HG03066 (cell line): ENCODE results near the gene KIF26B.
"Not testable (repeated sequence)": the region's sequence is repeated elsewhere in the genome, so short reads cannot be mapped to it uniquely, and the experiment has no call there.

Experiments
- ATAC-seq: cut with Tn5 transposase; IDR thresholded peaks from one replicate; pipeline ENCODE4 v1.9.1; 2021; ENCODE audit warnings: low read depth; ENCODE audit not compliant: unreplicated experiment

KIF26B gene

DNA sequence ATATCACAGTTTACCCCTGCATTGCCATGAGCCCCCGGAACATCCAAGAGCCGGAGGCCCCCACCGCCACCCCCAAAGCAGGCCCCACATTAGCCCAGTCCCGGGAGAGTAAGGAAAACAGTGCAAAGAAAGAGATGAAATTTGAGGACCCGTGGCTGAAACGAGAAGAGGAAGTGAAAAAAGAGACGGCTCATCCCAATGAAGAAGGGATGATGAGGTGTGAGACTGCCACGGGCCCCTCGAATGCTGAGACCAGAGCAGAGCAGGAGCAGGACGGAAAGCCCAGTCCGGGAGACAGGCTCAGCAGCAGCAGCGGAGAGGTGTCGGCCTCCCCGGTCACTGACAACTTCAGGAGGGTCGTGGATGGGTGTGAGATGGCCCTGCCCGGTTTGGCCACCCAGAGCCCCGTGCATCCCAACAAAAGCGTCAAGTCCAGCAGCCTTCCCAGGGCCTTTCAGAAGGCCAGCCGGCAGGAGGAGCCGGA is 532.4 kb downstream of the KIF26B start:
- no peak for ATAC-seq

DNA sequence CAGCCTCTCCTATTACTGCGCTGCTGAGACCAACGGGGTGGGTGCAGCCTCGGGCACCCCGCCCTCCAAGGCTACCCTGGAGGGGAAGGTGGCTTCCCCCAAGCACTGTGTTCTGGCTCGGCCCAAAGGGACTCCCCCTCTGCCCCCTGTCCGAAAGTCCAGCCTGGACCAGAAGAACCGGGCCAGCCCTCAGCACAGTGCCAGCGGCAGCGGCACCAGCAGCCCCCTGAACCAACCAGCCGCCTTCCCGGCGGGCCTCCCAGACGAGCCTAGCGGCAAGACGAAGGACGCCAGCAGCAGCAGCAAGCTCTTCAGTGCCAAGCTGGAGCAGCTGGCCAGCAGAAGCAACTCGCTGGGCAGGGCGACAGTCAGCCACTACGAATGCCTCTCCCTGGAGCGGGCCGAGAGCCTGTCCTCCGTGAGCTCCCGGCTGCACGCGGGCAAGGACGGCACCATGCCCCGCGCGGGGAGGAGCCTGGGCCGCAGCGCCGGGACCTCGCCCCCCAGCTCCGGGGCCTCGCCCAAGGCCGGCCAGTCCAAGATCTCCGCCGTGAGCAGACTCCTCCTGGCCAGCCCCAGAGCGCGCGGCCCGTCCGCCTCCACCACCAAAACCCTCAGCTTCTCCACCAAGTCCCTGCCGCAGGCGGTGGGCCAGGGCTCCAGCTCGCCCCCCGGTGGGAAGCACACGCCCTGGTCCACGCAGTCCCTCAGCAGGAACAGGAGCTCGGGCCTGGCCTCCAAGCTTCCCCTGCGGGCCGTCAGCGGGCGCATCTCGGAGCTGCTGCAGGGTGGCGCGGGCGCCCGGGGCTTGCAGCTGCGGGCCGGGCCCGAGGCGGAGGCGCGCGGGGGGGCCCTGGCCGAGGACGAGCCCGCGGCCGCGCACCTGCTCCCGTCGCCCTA is 533.1 kb downstream of the KIF26B start:
- no peak for ATAC-seq

DNA sequence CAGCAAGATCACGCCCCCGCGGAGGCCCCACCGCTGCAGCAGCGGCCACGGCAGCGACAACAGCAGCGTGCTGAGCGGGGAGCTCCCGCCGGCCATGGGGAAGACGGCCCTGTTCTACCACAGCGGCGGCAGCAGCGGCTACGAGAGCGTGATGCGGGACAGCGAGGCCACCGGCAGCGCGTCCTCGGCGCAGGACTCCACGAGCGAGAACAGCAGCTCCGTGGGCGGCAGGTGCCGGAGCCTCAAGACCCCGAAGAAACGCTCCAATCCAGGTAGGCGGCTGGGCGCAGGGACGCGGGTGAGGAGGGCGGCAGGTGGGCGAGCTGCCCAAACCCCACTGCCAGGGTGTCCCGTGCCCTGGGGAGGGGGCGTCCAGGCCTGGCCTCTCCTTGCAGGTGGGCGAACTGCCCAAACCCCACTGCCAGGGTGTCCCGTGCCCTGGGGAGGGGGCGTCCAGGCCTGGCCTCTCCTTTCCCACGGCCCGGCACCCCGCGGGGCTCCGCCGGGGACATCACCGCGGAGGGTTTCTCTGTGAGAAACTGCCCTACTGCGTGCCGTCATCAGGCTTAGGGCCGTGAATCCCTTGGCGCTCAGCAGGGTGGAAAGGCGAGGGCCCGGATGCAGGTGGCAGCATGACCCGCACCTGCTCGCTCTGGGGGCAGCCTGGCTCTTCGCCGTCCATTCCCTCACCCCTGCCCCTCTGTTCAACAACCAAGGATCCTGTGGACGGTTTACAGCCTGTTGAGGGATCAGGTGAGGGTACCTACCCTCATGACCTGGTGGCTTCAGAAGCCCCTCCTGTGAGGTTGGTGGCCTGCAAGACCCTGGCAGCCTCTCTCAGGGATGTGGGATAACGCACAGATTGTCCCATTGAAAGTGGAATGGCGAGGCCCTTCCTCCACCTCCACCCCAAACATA is 534.0 kb downstream of the KIF26B start:
- ATAC-seq: no peak

DNA sequence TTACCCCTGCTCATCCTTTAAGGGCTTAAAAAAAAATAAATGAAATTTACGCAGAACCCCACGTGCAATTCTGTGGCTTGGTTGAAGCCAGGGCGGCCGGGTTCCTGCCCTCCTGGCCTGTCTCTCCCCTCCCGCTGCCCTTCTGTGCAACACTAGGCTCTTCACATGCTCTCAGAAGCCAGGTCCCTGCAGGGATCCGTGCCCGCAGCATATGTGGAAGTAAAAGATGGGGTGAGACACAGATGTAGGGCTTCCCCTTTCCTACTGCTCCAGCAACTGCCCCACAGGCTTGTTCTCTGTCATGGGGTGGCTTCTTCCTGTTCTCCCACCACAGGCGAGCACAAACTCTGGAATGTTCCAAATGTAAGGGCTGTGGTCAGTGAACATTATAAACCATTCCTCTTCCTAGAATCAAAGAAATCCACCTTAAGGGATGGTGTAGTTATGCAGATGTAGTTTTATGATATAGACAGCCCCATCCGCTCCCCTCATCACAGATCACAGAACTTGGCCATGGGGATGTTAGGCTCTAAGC is 535.4 kb downstream of the KIF26B start:
- ATAC-seq: no peak

DNA sequence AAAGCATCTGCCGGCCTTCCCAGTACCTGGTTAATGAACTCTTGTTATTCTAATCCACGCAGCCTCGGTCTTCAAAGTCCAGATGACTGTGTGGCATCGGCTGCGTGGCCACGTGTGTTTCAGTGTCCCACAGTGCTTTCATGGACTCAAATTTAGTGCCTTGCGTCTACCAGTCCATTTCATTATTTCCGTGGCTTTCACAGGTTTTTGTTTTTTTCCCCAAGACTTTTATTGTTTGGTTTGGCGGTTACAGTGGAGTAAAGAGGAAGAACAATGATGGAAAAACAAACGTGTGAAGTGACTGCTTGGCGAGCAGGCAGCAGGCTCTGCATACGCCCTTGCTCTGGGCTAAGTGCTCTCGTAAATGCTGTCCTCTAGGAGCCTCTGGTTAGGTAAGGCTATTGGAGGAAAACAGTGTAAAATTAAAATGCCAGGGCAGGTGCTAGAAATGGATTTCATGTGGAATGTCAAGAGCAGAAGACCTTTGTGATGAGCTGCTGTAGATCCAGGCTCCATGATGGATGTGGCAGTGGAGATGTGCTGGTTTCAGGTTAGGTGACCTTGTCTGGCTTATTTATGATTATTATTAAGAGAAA is 536.3 kb downstream of the KIF26B start:
- ATAC-seq: no peak

DNA sequence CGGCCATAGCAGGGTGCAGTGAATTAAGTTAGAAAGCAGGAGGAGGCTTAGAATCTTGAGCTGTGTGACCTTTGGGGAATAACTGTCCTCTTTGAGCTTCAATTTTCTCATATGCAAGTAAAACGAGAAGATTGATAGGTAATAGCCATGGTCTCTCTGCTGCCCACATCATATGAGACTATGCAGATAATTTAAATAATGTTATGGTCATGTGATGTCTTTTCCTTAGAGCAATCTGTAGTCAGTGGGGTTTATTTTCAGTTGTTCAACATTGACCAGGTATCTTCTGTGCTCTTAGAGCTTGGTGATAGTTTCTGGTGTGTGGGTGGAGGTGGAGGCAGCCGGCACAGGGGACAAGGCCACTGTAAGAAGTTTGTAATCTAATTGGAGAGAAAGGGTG is 537.1 kb downstream of the KIF26B start:
- ATAC-seq: no peak

DNA sequence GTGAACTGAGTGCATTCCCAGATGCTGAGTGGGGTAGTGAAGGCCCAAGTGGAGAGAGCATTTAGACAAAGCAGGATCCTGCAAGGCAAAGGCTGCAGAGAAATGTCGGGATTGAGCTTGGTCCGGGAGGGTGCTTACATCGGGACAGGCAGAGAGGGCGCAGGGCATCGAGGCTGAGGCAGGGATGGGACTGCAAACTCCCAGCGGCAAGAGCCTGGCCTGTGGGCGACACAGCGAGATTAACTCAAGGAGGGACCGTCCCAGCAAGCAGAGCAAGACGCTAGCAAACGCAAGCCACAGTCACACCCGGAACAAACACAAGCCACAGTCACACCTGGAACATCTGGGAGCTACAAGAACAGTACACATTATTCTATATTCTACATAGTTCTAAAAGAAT is 537.5 kb downstream of the KIF26B start:
- no peak for ATAC-seq

DNA sequence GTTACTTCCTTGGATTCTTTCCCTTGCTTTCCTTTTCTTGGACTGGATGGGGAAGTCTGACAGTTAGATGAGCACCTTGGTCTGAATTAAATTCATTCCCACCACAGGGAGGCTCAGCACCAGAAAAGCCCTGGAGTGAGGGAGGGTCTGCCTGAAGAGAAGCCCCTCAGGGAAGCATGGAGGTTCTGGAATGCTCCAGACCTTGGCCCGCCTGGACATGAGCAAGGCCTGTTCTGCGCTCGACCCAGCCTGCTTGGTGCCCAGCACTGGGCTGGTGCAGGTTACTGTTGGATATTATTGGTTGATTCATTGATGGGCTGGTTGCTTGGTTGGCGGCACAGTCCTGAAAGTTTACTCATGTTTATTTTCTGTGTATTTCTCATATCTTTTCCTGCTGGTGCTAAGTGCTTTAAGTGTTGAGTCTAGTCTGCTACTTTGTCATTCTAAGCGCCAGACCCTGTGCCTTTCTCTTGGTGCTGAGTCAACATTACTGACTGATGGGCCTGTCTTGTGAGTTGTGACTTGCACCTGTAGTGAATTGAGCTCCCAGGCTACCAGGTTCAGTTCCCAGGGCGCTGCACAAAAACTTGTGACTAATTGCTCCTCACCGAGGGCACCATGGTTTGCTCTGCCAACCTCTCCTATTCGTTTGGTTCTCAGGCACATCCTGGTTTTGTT is 538.5 kb downstream of the KIF26B start:
- ATAC-seq: no peak

DNA sequence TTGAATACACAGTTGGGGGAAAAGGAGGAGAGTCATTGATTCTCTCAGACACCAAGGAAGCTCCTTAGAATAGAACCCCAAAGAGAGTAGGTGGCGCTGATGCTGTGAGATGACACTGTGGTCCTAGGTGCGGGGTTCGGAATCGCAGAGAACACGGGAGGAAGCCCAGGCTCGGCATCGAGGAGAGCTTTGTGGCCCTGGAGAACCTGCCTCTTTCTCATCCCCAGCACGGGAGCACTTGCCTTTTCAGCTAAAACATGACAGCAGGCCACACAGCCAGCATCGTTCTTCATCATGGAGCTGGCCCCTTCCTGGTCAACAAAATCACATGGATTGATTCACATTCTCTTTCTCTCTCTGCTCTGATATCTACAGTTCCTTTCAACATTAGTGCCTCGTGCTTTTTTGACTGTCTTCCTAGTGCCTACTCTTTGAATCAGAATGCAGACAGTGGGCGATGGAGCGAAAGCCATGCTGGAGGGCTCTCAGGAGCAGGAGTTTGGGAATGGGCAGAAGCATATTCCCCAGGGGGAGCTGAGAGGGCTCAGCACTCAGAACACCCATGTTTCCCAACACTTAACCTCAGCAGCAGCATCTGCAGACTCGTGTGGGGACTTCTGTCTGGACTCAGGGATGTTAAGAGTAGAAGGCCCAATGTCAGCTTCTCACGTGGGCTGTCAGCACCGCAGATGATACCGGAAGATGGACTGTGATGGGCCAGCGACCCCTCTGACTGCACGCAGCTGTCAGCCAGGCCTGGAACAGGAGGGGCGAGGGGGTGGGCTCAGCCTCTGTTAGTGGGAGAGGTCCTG is 539.4 kb downstream of the KIF26B start:
- ATAC-seq: no peak

DNA sequence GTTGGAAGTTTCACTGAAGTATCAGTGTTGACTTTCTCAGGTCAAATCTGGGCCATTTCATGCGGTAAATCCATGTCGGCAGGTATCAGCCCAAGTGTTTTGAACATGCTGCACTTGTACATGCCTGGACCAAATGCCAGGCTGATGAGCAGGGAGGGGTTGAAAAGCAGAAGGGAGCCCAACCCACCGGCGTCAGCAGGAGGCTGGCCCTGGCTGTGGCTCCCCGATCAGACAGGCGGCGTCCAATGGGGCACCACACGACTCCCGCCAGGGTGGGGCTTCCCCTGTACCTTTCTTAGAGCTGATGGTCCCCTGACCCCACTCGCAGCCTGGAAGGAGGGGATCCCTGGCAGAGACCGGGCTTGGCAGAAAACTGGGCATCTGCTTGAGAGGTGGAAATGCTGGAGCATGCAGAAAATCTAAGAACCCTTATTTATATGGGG is 540.0 kb downstream of the KIF26B start:
- ATAC-seq: no peak

DNA sequence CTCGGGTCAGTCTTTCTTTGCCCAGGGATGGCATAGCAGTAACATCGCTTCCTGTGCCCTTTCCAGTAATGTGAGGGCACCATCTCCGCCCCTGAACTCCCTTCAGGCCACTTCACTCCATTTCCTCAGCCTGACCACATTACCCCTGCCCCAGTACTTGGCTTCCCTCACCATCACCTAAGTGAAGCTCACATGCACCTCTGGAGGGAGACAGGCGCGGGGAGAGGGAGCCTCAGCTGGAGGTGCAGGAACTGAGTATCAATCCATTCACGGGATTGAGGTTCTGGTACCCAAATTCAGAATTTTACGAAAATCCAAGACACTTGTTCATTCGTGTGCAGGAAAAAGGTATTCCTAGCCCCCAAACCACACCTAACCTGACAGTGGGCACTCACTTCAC is 540.4 kb downstream of the KIF26B start:
- ATAC-seq: no peak

DNA sequence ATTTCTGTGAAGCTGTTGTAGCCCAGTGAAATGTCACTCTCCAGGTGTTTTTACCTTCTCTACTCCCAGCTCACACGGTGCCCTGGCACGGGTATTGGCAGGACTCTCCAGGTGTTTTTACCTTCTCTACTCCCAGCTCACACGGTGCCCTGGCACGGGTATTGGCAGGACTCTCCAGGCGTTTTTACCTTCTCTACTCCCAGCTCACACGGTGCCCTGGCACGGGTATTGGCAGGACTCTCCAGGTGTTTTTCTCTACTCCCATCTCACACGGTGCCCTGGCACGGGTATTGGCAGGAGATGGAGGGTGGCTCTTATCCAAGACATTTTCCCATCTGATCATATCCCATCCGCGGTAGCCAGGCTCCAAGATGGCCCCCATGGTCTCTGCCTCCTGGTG is 540.9 kb downstream of the KIF26B start:
- ATAC-seq: not testable (repeated sequence)

DNA sequence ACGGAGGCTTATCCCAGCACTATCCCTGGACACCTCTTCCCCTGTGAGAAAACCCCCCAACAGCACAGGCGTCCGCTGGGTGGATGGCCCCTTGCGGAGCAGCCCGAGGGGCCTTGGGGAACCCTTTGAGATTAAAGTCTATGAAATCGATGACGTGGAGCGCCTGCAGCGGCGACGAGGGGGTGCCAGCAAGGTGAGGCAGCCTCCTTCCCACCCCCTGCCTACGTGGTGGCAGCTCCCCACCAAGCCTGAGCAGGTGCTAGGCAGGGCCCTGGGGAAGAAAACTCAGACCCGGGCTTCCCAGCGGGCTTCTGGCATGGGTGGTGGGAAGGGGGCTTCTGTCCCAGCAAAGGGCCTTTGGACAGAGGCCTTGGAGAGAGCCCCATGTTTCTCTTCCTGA is 543.3 kb downstream of the KIF26B start:
- no peak for ATAC-seq

DNA sequence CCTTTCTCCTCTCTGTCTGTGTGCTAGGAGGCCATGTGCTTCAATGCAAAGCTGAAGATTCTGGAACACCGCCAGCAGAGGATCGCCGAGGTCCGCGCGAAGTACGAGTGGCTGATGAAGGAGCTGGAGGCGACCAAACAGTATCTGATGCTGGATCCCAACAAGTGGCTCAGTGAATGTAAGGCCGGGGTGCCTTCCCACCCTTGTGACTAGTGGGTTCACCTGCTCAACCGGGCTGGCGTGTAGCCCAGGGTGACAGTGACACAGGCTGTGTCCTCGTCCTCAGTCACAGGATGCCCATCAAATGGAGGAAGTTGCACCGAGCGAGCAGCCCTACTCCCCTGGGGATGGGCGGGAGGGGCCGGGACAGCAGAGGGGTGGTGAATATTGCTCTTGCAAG is 544.1 kb downstream of the KIF26B start:
- ATAC-seq: no peak

DNA sequence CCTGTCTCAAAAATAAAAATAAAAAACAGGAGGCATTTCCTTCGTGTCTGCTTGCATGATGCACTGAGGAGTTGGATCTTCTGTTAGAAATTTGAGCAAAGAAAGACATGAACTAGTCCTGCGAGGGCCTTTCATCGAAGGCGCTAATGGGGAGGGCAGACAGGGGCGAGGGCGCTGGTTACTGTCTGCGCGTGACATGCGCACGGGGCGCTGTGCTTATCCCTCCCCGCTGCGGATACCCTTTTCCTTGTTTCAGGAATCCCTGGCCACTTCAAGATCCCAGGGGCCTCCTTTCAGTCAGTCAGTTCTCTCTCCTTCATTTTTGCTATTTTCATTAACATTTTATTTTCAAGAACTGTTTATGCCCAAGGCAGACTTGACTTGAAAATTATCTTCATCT is 545.8 kb downstream of the KIF26B start:
- ATAC-seq: no peak

DNA sequence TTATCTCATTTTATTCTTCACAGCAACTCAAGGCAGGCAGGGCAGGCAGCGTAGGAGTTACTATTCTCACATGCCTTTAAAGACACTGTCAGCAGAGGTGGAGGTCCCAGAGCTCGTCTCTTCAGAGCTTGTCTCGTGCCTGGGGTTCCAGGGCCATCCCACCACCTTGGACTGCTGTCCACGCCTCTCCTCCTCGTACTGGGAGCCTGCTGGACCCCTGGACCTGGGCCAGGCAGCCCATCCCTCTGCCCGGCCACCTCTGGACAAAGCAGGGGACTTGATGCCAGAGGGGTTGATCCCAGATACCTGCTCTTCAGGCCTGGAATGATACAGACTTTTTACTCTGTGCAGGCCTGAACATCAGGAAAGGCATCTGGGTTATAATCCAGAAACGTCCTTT is 546.8 kb downstream of the KIF26B start:
- ATAC-seq: no peak

DNA sequence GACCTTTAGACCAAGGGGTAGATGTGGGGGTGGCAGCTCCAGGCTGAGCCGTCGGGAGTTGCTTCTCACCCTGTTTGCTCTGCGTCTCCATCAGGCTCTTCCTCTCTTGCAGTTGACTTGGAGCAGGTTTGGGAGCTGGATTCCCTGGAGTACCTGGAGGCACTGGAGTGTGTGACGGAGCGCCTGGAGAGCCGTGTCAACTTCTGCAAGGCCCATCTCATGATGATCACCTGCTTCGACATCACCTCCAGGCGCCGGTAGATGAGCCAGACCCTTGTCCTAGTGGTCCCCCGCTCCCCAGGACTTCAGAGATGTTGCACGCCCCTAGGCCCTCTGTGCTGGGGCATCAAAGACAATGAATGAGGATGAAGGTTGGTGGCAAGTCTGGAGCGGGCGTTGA is 547.6 kb downstream of the KIF26B start:
- no peak for ATAC-seq

DNA sequence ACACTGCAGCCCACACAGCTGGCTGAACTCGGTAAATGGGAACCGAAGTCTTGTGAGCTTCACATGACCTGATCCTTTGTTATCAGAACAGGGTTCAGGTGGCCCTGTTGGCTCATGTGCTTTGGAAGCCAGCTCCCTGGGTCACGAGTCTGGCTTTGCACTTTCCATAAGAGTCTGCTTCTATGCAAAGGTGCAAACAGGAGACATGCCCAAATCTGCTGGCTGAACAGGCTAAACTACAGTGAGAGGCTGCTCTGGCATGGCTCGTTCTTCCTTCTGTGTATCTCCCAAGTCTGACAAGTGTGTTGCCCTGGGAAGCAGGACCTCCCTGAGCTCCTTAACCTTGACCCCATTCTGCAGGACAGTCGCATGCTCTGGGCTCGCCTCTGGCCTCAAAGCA is 549.6 kb downstream of the KIF26B start:
- no peak for ATAC-seq

DNA sequence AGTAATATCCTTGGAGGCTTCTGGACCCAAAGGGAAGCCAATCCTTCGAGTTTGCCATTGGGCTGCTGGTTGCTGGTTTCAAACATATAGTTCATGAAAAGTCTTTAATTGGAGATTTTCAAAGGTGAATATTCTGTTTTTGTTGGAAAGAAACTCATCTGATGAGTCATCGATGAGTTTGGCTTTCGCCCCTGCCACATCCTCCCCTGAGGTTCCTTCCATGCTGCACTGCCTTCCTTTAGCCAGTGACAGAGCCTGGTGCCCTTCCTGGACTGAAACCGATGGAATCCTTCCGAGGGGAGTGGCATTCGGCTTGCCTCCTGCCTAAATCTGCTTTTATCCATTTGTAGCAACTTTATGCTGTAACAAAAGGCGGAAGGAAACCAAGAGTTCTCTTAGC is 550.0 kb downstream of the KIF26B start:
- ATAC-seq: no peak
